H1 (cell line): ENCODE measurements around the gene TINAG. TPM values are rescaled to one million over a fixed set of nuclear protein-coding genes. Genes with fewer than 3 reads are reported as not detected.

Experiments
- CTCF ChIA-PET: fragments of 300-600 bp; sonication (Branson Sonifier 250); formaldehyde crosslinking; loops from one replicate; lab custom pipeline; 2021; ENCODE audit not compliant: partially characterized antibody; lab: Charles Lee
- POLR2A ChIA-PET: fragments of 300-600 bp; sonication (Branson Sonifier 250); formaldehyde crosslinking; loops from one replicate; lab custom pipeline; 2021; ENCODE audit warnings: inconsistent platforms; ENCODE audit not compliant: partially characterized antibody; lab: Charles Lee
- DNase-seq, 2 experiments: peaks; one replicate each; pipeline versions ENCODE4 v3.0.0 to v3.0.0-alpha.2; 2010 to 2022; ENCODE audit warnings: low spot score in 2 of 2, low read depth in 1 of 2, mixed read lengths in 1 of 2
- FAIRE-seq: peaks from 2 replicates; lab custom pipeline; 2011; peaks lifted over from hg19 to GRCh38; lab: Jason Lieb, UNC
- H2AFZ ChIP-seq: 2 replicates; pipeline ENCODE4 v1.8.1; 2012; ENCODE audit warnings: low read length, inconsistent platforms
- H2AK5ac ChIP-seq: 2 replicates; pipeline ENCODE4 v1.6.1; 2013; ENCODE audit warnings: low read depth, low read length
- H2BK120ac ChIP-seq: replicated peaks from 2 replicates; pipeline ENCODE3; 2013; ENCODE audit warnings: low read depth, low read length, inconsistent platforms
- H2BK12ac ChIP-seq: 2 replicates; pipeline ENCODE4 v1.6.1; 2013; ENCODE audit warnings: low read depth, low read length
- H2BK15ac ChIP-seq: 2 replicates; pipeline ENCODE4 v1.6.1; 2013; ENCODE audit warnings: low read length
- H2BK20ac ChIP-seq: 2 replicates; pipeline ENCODE4 v1.6.1; 2013; ENCODE audit warnings: low read length
- H2BK5ac ChIP-seq: 2 replicates; pipeline ENCODE4 v1.6.1; 2013; ENCODE audit warnings: low read depth, low read length
- H3K14ac ChIP-seq: 2 replicates; pipeline ENCODE4 v1.6.1; 2013; ENCODE audit warnings: inconsistent platforms; ENCODE audit not compliant: insufficient read length
- H3K18ac ChIP-seq: 2 replicates; pipeline ENCODE4 v1.6.1; 2013; ENCODE audit warnings: low read length; ENCODE audit errors: extremely low read depth
- H3K23ac ChIP-seq: 2 replicates; pipeline ENCODE4 v1.6.1; 2013; ENCODE audit warnings: inconsistent platforms; ENCODE audit not compliant: insufficient read length
- H3K23me2 ChIP-seq: 2 replicates; pipeline ENCODE4 v1.6.1; 2013; ENCODE audit warnings: low read depth, low read length
- H3K27ac ChIP-seq: 2 replicates; pipeline ENCODE4 v1.6.1; 2011; ENCODE audit warnings: low read depth, low read length, inconsistent platforms
- H3K27me3 ChIP-seq, 4 experiments: replicated peaks in 1 of 4; 1 replicate in 1 of 4; 2 replicates in 3 of 4; pipeline versions ENCODE4 v1.6.1 to v1.8.1; 2011 to 2013; ENCODE audit warnings: low read length in 3 of 4, mild to moderate bottlenecking in 3 of 4, inconsistent platforms in 2 of 4, mixed read lengths in 2 of 4, moderate library complexity in 1 of 4; ENCODE audit not compliant: control insufficient read depth in 3 of 4, insufficient read depth in 3 of 4; ENCODE audit errors: extremely low read depth in 1 of 4
- H3K36me3 ChIP-seq, 4 experiments: 2 replicates each; pipeline versions ENCODE4 v1.6.1 to v1.8.1; 2011 to 2013; ENCODE audit warnings: mild to moderate bottlenecking in 4 of 4, low read length in 3 of 4, moderate library complexity in 2 of 4, control low read depth in 1 of 4, inconsistent platforms in 1 of 4; ENCODE audit not compliant: insufficient read depth in 4 of 4, control insufficient read depth in 2 of 4
- H3K4ac ChIP-seq: replicated peaks from 2 replicates; pipeline ENCODE3; 2013; ENCODE audit warnings: low read length, low read depth, mixed read lengths, inconsistent platforms; ENCODE audit not compliant: insufficient read length
- H3K4me1 ChIP-seq, 4 experiments: replicated peaks in 1 of 4; 1 replicate in 1 of 4; 2 replicates in 3 of 4; pipeline versions ENCODE4 v1.6.1 to v1.8.1; 2011 to 2013; ENCODE audit warnings: low read length in 3 of 4, inconsistent platforms in 2 of 4, mixed read lengths in 1 of 4; ENCODE audit not compliant: insufficient read depth in 4 of 4, control insufficient read depth in 3 of 4
- H3K4me2 ChIP-seq, 2 experiments: 2 replicates each; pipeline versions ENCODE4 v1.6.1 to v1.8.1; 2011 to 2013; ENCODE audit warnings: low read depth in 2 of 2, low read length in 2 of 2, control low read depth in 1 of 2, inconsistent platforms in 1 of 2, mild to moderate bottlenecking in 1 of 2; ENCODE audit not compliant: insufficient read depth in 1 of 2
- H3K4me3 ChIP-seq, 4 experiments: fragments of 200-600, 300-600 bp in 1 of 4; sonication (generic), shearing (Covaris generic), sonication (Bioruptor Twin) in 1 of 4; 2 replicates each; pipeline versions ENCODE4 v1.5.1 to v1.8.1; 2011 to 2016; ENCODE audit warnings: low read length in 4 of 4, low read depth in 3 of 4, control low read depth in 2 of 4, inconsistent platforms in 2 of 4, mild to moderate bottlenecking in 2 of 4, mixed read lengths in 1 of 4, moderate library complexity in 1 of 4; ENCODE audit not compliant: insufficient read depth in 2 of 4; ENCODE audit errors: extremely low read depth in 1 of 4
- H3K56ac ChIP-seq: replicated peaks from 2 replicates; pipeline ENCODE3; 2013; ENCODE audit warnings: low read depth, mild to moderate bottlenecking, mixed read lengths, low read length, inconsistent platforms; ENCODE audit not compliant: insufficient read length
- H3K79me1 ChIP-seq: 2 replicates; pipeline ENCODE4 v1.6.1; 2013; ENCODE audit warnings: low read depth, low read length, control low read depth
- H3K79me2 ChIP-seq, 2 experiments: 2 replicates each; pipeline versions ENCODE4 v1.6.1 to v1.8.1; 2012 to 2013; ENCODE audit warnings: low read length in 2 of 2, mild to moderate bottlenecking in 2 of 2, inconsistent platforms in 1 of 2; ENCODE audit not compliant: insufficient read depth in 2 of 2, control insufficient read depth in 1 of 2
- H3K9ac ChIP-seq, 4 experiments: replicated peaks in 1 of 4; 1 replicate in 1 of 4; 2 replicates in 3 of 4; pipeline versions ENCODE4 v1.6.1 to v1.8.1; 2011 to 2013; ENCODE audit warnings: low read depth in 3 of 4, low read length in 3 of 4, control low read depth in 2 of 4, mild to moderate bottlenecking in 2 of 4, moderate library complexity in 2 of 4, inconsistent platforms in 1 of 4; ENCODE audit errors: extremely low read depth in 1 of 4
- H3K9me3 ChIP-seq, 2 experiments: 2 replicates each; pipeline versions ENCODE4 v1.6.1 to v1.8.1; 2012 to 2013; ENCODE audit warnings: mild to moderate bottlenecking in 2 of 2, moderate library complexity in 2 of 2, control low read depth in 1 of 2, inconsistent platforms in 1 of 2, low read depth in 1 of 2, low read length in 1 of 2, mixed read lengths in 1 of 2; ENCODE audit not compliant: insufficient read depth in 2 of 2
- H4K20me1 ChIP-seq, 2 experiments: replicated peaks in 1 of 2; 2 replicates each; pipeline versions ENCODE3 to v1.8.1; 2011 to 2013; ENCODE audit warnings: inconsistent platforms in 2 of 2, low read length in 2 of 2, mild to moderate bottlenecking in 1 of 2; ENCODE audit not compliant: insufficient read depth in 2 of 2, control insufficient read depth in 1 of 2
- H4K5ac ChIP-seq: 2 replicates; pipeline ENCODE4 v1.6.1; 2013; ENCODE audit warnings: low read length, low read depth, mixed read lengths, inconsistent platforms; ENCODE audit not compliant: insufficient read length
- H4K8ac ChIP-seq: 2 replicates; pipeline ENCODE4 v1.8.0; 2013; ENCODE audit warnings: mild to moderate bottlenecking, moderate library complexity, low read length, inconsistent platforms; ENCODE audit not compliant: insufficient read depth; ENCODE audit errors: extremely low read depth
- H4K91ac ChIP-seq: replicated peaks from 2 replicates; pipeline ENCODE3; 2013; ENCODE audit warnings: low read length, mixed read lengths, inconsistent platforms; ENCODE audit not compliant: insufficient read length
- TBP ChIP-seq: IDR thresholded peaks from 2 replicates; pipeline ENCODE4 v1.6.1; 2011; ENCODE audit warnings: low read depth, low read length, improper control_type of control experiment
- polyA plus RNA-seq, 7 experiments: library from polyadenylated mRNA; depleted of rRNA in 3 of 7; stranded (reverse) in 5 of 7; unstranded in 2 of 7; fragments of >200 nt in 5 of 7; fragments of 200-250 nt in 2 of 7; gene quantifications; 1 replicate in 5 of 7; 2 replicates in 1 of 7; 4 replicates in 1 of 7; pipeline versions ENCODE4 v1.2.1 to v1.2.3, GENCODE V29; 2011 to 2013; ENCODE audit warnings: missing spikeins in 2 of 7, mixed read lengths in 2 of 7
- total RNA-seq: library from RNA; stranded (reverse); fragmentation: NEBNext Ultra II Directional; extraction: Animal tissue kit (Norgen Biotek cat#: 25700); gene quantifications from 2 replicates; pipeline ENCODE4 v1.2.1, GENCODE V29; 2021

The TINAG gene
- total and polyA plus RNA-seq, 2 of the 8 experiments (the other 6 are each of a cell fraction or from before 2014, with no cell fraction given) = not detected

GRCh38 chr6:54286141-54286540 is 22.1 kb upstream of the TINAG start:
- no peaks in the 10 kb centered on the region for H3K4me1 ChIP-seq
- H3K36me3 ChIP-seq = no peaks in the 10 kb centered on the region
- no peak overlapping the region for H3K4me2 ChIP-seq
- no peak overlapping the region for H3K4ac ChIP-seq
- no peak overlapping the region for H3K18ac ChIP-seq
- H2BK20ac ChIP-seq = no peak overlapping the region
- no peak overlapping the region for H2BK12ac ChIP-seq
- CTCF ChIA-PET = interaction anchor here (0.8 to 1.3 kb wide), 2 partner anchors 299 to 304 kb away, joined by 3 to 4 read pairs; no protein-coding TSS in a partner anchor
- no peak overlapping the region for H2AK5ac ChIP-seq
- H3K23ac ChIP-seq = no peak overlapping the region
- no peak overlapping the region for H2BK15ac ChIP-seq
- no peaks in the 10 kb centered on the region for H3K79me2 ChIP-seq
- no peaks in the 10 kb centered on the region for H3K79me1 ChIP-seq
- no peak overlapping the region for H3K9ac ChIP-seq
- H4K20me1 ChIP-seq = no peaks in the 10 kb centered on the region
- no peak overlapping the region for H2BK120ac ChIP-seq
- no peak overlapping the region for H4K5ac ChIP-seq
- no peak for TF ChIP-seq TBP
- no peak overlapping the region for H3K56ac ChIP-seq
- H3K14ac ChIP-seq = no peak overlapping the region
- no peaks in the 10 kb centered on the region for H3K23me2 ChIP-seq
- H2AFZ ChIP-seq = no peak overlapping the region
- no peak overlapping the region for H3K4me3 ChIP-seq
- H4K8ac ChIP-seq = no peak overlapping the region
- H3K27me3 ChIP-seq = no peaks in the 10 kb centered on the region
- no peak for FAIRE-seq
- no peak overlapping the region for H4K91ac ChIP-seq
- no peak for DNase-seq
- POLR2A ChIA-PET = no interaction called here
- H2BK5ac ChIP-seq = no peak overlapping the region
- H3K9me3 ChIP-seq = no peaks in the 10 kb centered on the region
- no peak overlapping the region for H3K27ac ChIP-seq
